K562 (cell line): ENCODE measurements around the gene SCP2. TPM values are rescaled to one million over a fixed set of nuclear protein-coding genes. Genes with fewer than 3 reads are reported as not detected.

Experiments
- CUX1 ChIP-seq: fragments of 200-800 bp; sonication (Bioruptor generic); IDR thresholded peaks from 2 replicates; pipeline ENCODE4 v1.6.1; 2016; ENCODE audit warnings: missing genetic modification characterization, missing compliant biosample characterization
- ELF1 ChIP-seq: fragments of 200-800 bp; sonication (Bioruptor generic); IDR thresholded peaks from 2 replicates; pipeline ENCODE4 v1.6.1; 2016; ENCODE audit warnings: missing genetic modification characterization, missing compliant biosample characterization
- NELFE ChIP-seq: IDR thresholded peaks from 2 replicates; pipeline ENCODE4 v1.6.1; 2011; ENCODE audit warnings: mild to moderate bottlenecking; ENCODE audit not compliant: insufficient read depth, insufficient read length
- NFIX ChIP-seq: fragments of 250-450 bp; sonication (Bioruptor Pico); IDR thresholded peaks from 2 replicates; pipeline ENCODE4 v1.4.0; 2020; ENCODE audit warnings: low read depth, mild to moderate bottlenecking, moderate library complexity
- RBM17 ChIP-seq: fragments of 200-400 bp; formaldehyde crosslinking; IDR thresholded peaks from 2 replicates; pipeline ENCODE4 v1.6.1; 2017; ENCODE audit warnings: low read depth, mild to moderate bottlenecking, low read length, borderline replicate concordance
- SMARCA4 ChIP-seq: fragments of 450-650 bp; IDR thresholded peaks from 2 replicates; pipeline ENCODE4 v1.6.1; 2016
- STAT5B ChIP-seq: fragments of 250-450 bp; sonication (Bioruptor Pico); IDR thresholded peaks from 2 replicates; pipeline ENCODE4 v1.8.0; 2021; ENCODE audit warnings: mild to moderate bottlenecking, inconsistent platforms
- ZNF444 ChIP-seq: fragments of 250-450 bp; sonication (Bioruptor Pico); IDR thresholded peaks from 2 replicates; pipeline ENCODE4 v1.4.0; 2020; ENCODE audit warnings: mild to moderate bottlenecking, moderate library complexity
- polyA plus RNA-seq, 8 experiments: library from polyadenylated mRNA; depleted of rRNA in 4 of 8; stranded (reverse) in 5 of 8; unstranded in 3 of 8; fragments of >200 nt; fragmentation: Nextera tagmentation in 2 of 8; fragmentation: Illumina TruSeq in 1 of 8; extraction: Ambion mirVana in 2 of 8; extraction: Trizol in 1 of 8; gene quantifications; 2 replicates each; pipeline versions ENCODE4 v1.2.1 to v1.2.3, GENCODE V29; 2011 to 2014; ENCODE audit warnings: inconsistent platforms in 1 of 8, missing spikeins in 1 of 8
- total RNA-seq, 7 experiments: library from RNA; depleted of rRNA in 6 of 7; stranded (reverse); fragments of >200 nt in 6 of 7; fragmentation: Illumina TruSeq in 2 of 7; extraction: Trizol in 2 of 7; gene quantifications; 2 replicates each; pipeline versions ENCODE4 v1.2.1 to v1.2.3, GENCODE V29; 2011 to 2021; ENCODE audit warnings: low replicate concordance in 1 of 7
- TF ChIP-seq, protein P1 (sequence below): fragments of 250-450 bp; sonication (Bioruptor Pico); IDR thresholded peaks from 2 replicates; pipeline ENCODE4 v1.5.0; 2021
- TF ChIP-seq, protein P2 (sequence below): fragments of 200-800 bp; sonication (Bioruptor generic); IDR thresholded peaks from 2 replicates; pipeline ENCODE4 v1.6.1; 2017; ENCODE audit warnings: missing genetic modification characterization, missing compliant biosample characterization

Gene SCP2
- total and polyA plus RNA-seq, 9 of the 15 experiments (the other 6 are each of a cell fraction or from before 2014, with no cell fraction given), result 63.8 to 258 (median 106) TPM

GRCh38 chr1:52973841-52974240, 46.8 kb downstream of the SCP2 start (continued):
- TF ChIP-seq NELFE (no peak), ELF1 (tag) (no peak), CUX1 (no peak), ZNF444 (CRISPR knock-in tag) (no peak), SMARCA4 (no peak), NFIX (CRISPR knock-in tag) (no peak), RBM17 (no peak), STAT5B (no peak)
- TF ChIP-seq, protein P1, sequence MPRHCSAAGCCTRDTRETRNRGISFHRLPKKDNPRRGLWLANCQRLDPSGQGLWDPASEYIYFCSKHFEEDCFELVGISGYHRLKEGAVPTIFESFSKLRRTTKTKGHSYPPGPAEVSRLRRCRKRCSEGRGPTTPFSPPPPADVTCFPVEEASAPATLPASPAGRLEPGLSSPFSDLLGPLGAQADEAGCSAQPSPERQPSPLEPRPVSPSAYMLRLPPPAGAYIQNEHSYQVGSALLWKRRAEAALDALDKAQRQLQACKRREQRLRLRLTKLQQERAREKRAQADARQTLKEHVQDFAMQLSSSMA, result no peak
- TF ChIP-seq, protein P2, sequence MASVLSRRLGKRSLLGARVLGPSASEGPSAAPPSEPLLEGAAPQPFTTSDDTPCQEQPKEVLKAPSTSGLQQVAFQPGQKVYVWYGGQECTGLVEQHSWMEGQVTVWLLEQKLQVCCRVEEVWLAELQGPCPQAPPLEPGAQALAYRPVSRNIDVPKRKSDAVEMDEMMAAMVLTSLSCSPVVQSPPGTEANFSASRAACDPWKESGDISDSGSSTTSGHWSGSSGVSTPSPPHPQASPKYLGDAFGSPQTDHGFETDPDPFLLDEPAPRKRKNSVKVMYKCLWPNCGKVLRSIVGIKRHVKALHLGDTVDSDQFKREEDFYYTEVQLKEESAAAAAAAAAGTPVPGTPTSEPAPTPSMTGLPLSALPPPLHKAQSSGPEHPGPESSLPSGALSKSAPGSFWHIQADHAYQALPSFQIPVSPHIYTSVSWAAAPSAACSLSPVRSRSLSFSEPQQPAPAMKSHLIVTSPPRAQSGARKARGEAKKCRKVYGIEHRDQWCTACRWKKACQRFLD (CRISPR knock-in tag), result no peak
